ENCODE results near the gene PALD1. TPM values are rescaled to one million over a fixed set of nuclear protein-coding genes. Genes with fewer than 3 reads are reported as not detected.

The PALD1 gene
- total and polyA plus RNA-seq, 4 experiments from 2014 or later: not detected

DNA sequence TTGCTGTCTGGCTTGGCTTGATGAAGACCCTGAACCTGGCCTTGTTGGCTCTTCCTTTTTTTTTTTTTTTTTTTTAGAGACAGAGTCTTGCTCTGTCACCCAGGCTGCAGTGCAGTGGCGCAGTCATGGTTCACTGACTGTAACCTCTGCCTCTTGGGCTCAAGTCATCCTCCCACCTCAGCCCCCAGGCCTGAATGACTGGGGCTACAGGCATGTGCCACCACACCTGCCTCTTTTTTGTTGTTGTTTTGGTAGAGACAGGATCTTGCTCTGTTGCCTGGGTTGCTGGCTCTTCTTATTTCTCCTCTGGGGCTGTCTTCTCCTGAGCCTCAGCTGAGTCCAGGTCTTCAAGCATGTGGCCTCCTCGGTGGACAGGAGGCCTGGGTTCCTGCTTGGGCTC, 79.3 kb downstream of the PALD1 start:
- Mint-ChIP-seq H3K27ac (peak overlapping the region in 1 of 7 donors; percentile 59), H3K4me1 (peaks cover 8 to 15% (median 13%) of the 10 kb centered on the region in 4 donors), H3K4me3 (peak overlapping the region in 1 of 8 donors; percentile 3), H3K36me3 (no peaks in the 10 kb centered on the region), H3K9me3 (no peaks in the 10 kb centered on the region), H3K27me3 (no peaks in the 10 kb centered on the region)
- ChIA-PET CTCF (ENCODE audit: partially characterized antibody) (interaction anchor here (1.5 kb wide), 1 partner anchor 28 kb away, joined by 5 read pairs; no protein-coding TSS in a partner anchor), POLR2A (ENCODE audit: partially characterized antibody) (no interaction called here)
- Histone ChIP-seq H3K27ac (ENCODE audit: low read depth, low read length) (no peak overlapping the region), H3K4me3 (ENCODE audit: low read length in 2 of 2) (no peak overlapping the region), H3K9me3 (ENCODE audit: control insufficient read depth in 1 of 2, low read length in 2 of 2) (no peaks in the 10 kb centered on the region), H3K36me3 (ENCODE audit: insufficient read depth, low read length) (no peaks in the 10 kb centered on the region), H3K27me3 (ENCODE audit: insufficient read depth, low read length) (no peaks in the 10 kb centered on the region), H3K4me1 (ENCODE audit: insufficient read depth, low read length) (peaks cover 9% of the 10 kb centered on the region)
- no peak for DNase-seq
- intact Hi-C loops (cut with micrococcal nuclease): loop anchor here (2.0 to 10.0 kb wide), 2 partner anchors 45 to 137 kb away; partner anchors contain the start of gene PRF1

DNA sequence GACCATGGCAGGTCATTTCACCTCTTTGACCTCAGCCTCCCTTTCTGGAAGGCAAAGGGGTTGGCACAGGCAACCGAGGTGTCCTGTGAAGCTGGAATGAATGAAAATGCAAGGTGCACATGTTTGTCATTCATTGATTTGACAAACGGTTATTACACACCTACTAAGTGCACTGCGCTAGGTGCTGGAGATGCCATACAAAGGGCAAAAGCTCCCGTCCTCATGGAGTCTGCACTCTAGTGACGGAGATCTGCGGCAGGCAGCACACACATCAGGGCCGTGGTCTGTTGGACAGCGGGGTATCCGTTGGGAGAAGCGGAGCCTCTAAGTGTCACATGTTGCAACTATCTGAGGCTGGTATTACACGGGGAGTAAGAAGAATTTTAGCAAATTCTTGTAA, 79.7 kb downstream of the PALD1 start:
- peaks cover 9% of the 10 kb centered on the region for H3K4me1 ChIP-seq (ENCODE audit: insufficient read depth, low read length)
- intact Hi-C loops (cut with micrococcal nuclease): loop anchor here (2.0 to 10.0 kb wide), 2 partner anchors 45 to 137 kb away; partner anchors contain the start of gene PRF1
- no peaks in the 10 kb centered on the region for H3K27me3 Mint-ChIP-seq
- no peaks in the 10 kb centered on the region for H3K27me3 ChIP-seq (ENCODE audit: insufficient read depth, low read length)
- no peak overlapping the region for H3K27ac ChIP-seq (ENCODE audit: low read depth, low read length)
- CTCF ChIA-PET (ENCODE audit: partially characterized antibody): interaction anchor here (1.0 to 5.3 kb wide), 10 partner anchors 8 to 320 kb away, joined by 3 to 41 read pairs (median 6); no protein-coding TSS in a partner anchor
- no peaks in the 10 kb centered on the region for H3K9me3 ChIP-seq (ENCODE audit: control insufficient read depth in 1 of 2, low read length in 2 of 2)
- DNase-seq: no peak
- peak overlapping the region in 2 of 7 donors; percentile 2 to 59 for H3K27ac Mint-ChIP-seq
- no peak overlapping the region for H3K4me3 ChIP-seq (ENCODE audit: low read length in 2 of 2)
- no peaks in the 10 kb centered on the region for H3K36me3 ChIP-seq (ENCODE audit: insufficient read depth, low read length)
- no peaks in the 10 kb centered on the region for H3K36me3 Mint-ChIP-seq
- H3K4me3 Mint-ChIP-seq: peak overlapping the region in 4 of 8 donors; percentile 3 to 84 (median 16)
- H3K9me3 Mint-ChIP-seq: no peaks in the 10 kb centered on the region
- POLR2A ChIA-PET (ENCODE audit: partially characterized antibody): no interaction called here
- H3K4me1 Mint-ChIP-seq: peaks cover 8 to 15% (median 13%) of the 10 kb centered on the region in 4 donors

DNA sequence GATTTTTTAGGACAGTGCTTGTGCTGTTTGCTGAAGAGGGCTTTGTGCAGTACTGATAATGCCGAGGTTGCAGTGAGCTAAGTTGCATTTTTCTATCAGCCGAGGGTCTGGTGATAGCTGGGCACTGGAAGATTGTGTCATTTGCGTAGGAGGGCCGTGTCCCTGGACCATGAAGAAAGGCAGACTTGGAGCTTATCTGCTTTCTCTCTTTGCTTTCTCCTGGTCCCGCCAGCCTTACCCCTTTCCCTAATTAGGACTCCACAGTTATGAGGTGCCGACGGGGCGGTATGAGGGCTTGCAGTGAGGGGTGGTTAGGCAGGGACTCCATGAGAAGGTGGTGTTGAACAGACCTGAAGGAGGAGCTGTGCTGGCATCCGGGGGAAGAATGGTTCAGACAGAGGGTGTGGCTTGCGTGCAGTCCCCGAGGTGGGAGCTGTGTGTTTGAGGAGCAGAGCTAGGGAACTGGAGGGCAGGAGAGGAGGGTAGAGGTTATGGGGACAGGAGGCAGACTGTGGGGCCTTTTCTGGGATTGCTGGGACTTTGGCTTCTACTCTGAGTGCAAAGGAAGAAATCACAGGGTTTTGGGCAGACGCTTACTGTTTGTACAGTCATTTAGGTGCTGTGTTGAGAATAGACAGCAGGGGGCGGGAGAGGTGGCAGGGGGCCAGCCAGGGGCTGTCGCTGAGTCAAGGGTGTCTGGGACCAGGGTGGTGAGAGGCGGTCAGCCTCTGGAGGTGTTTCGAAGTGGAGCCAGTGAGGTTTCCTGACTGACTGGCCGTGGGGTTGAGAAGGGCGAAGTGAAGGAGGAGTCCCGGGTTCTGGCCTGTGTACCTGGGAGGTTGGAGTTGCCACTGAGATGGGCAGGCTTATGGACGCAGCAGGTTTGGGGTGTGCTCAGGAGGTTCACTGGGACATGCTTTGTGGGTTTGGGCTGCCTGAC, 80.6 kb downstream of the PALD1 start:
- no peaks in the 10 kb centered on the region for H3K9me3 ChIP-seq (ENCODE audit: control insufficient read depth in 1 of 2, low read length in 2 of 2)
- H3K27ac ChIP-seq (ENCODE audit: low read depth, low read length): no peak overlapping the region
- no peaks in the 10 kb centered on the region for H3K27me3 ChIP-seq (ENCODE audit: insufficient read depth, low read length)
- Mint-ChIP-seq H3K4me1 (peaks cover 8 to 15% (median 13%) of the 10 kb centered on the region in 4 donors), H3K36me3 (no peaks in the 10 kb centered on the region), H3K27ac (peak overlapping the region in 5 of 7 donors; percentile 1 to 77 (median 32)), H3K4me3 (peak overlapping the region; percentile 72 to 90 (median 84)), H3K9me3 (no peaks in the 10 kb centered on the region), H3K27me3 (no peaks in the 10 kb centered on the region)
- no peak overlapping the region for H3K4me3 ChIP-seq (ENCODE audit: low read length in 2 of 2)
- H3K36me3 ChIP-seq (ENCODE audit: insufficient read depth, low read length): no peaks in the 10 kb centered on the region
- peak; percentile 45 to 66 (median 53) for DNase-seq
- peaks cover 9% of the 10 kb centered on the region for H3K4me1 ChIP-seq (ENCODE audit: insufficient read depth, low read length)
- CTCF ChIA-PET (ENCODE audit: partially characterized antibody): interaction anchor here (0.7 to 5.3 kb wide), 17 partner anchors 9 to 337 kb away, joined by 3 to 41 read pairs (median 5); no protein-coding TSS in a partner anchor
- intact Hi-C loops (cut with micrococcal nuclease): loop anchor here (1.0 to 10.0 kb wide), 4 partner anchors 19 to 200 kb away; partner anchors contain the start of gene PRF1
- POLR2A ChIA-PET (ENCODE audit: partially characterized antibody): interaction anchor here (0.7 to 1.0 kb wide), 3 partner anchors 44 to 82 kb away, joined by 3 to 5 read pairs (median 4); partner anchors contain the start of gene PRF1

DNA sequence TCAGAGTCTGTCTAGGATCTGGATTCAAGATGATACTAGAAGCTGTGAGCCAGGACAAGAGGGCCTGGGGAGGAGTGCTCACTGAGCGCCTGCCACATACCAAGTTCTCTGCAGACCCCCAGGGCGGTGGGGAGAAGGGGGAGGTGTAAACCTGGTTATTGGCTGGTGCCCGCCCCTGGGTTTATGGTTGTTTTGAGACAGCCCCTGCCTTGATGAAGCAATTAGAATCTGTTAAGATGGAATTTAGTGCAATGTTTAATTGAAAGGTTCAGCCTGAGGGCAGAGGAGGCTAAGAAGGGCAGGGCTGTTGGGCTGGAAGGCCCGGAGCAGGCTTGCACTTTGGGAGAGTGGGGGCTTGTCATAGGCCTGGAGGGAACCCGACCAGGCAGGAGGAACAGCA, 81.3 kb downstream of the PALD1 start:
- H3K4me1 ChIP-seq (ENCODE audit: insufficient read depth, low read length): peaks cover 9% of the 10 kb centered on the region
- H3K36me3 ChIP-seq (ENCODE audit: insufficient read depth, low read length): no peaks in the 10 kb centered on the region
- H3K4me3 ChIP-seq (ENCODE audit: low read length in 2 of 2): no peak overlapping the region
- peak overlapping the region in 3 of 8 donors; percentile 84 to 90 (median 84) for H3K4me3 Mint-ChIP-seq
- peaks cover 8 to 15% (median 13%) of the 10 kb centered on the region in 4 donors for H3K4me1 Mint-ChIP-seq
- no peaks in the 10 kb centered on the region for H3K9me3 ChIP-seq (ENCODE audit: control insufficient read depth in 1 of 2, low read length in 2 of 2)
- H3K27me3 ChIP-seq (ENCODE audit: insufficient read depth, low read length): no peaks in the 10 kb centered on the region
- ChIA-PET CTCF (ENCODE audit: partially characterized antibody) (interaction anchor here (0.8 to 5.3 kb wide), 4 partner anchors 10 to 199 kb away, joined by 3 to 41 read pairs (median 6); no protein-coding TSS in a partner anchor), POLR2A (ENCODE audit: partially characterized antibody) (no interaction called here)
- H3K9me3 Mint-ChIP-seq: no peaks in the 10 kb centered on the region
- H3K27ac Mint-ChIP-seq: peak overlapping the region in 2 of 7 donors; percentile 60 to 81
- no peak overlapping the region for H3K27ac ChIP-seq (ENCODE audit: low read depth, low read length)
- no peaks in the 10 kb centered on the region for H3K27me3 Mint-ChIP-seq
- intact Hi-C loops (cut with micrococcal nuclease): loop anchor here (1.0 to 10.0 kb wide), 4 partner anchors 18 to 199 kb away; partner anchors contain the start of gene PRF1
- H3K36me3 Mint-ChIP-seq: no peaks in the 10 kb centered on the region
- DNase-seq: no peak

DNA sequence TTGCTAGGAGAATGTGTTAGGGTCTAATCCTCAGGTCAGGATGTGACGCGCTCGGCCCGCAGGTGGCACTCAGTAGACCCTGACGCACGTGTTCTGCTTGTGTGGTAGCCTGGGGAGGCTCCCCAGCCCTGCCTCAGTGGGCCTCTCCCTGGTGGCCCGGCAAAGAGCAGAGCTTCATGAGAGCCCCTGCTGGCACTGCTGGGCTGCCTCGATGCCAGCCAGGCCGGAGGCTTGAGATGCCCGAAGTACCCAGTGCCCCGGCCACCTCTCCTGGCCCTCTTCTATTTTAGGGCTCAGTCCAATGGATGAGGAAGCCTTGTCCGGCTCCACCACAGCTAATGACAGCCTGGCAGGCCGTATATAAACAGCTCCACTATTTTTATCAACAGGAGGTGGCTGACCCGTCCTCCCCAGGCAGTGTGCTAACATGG, 82.0 kb downstream of the PALD1 start:
- no peaks in the 10 kb centered on the region for H3K27me3 ChIP-seq (ENCODE audit: insufficient read depth, low read length)
- DNase-seq: no peak
- CTCF ChIA-PET (ENCODE audit: partially characterized antibody): interaction anchor here (0.8 to 5.3 kb wide), 6 partner anchors 10 to 319 kb away, joined by 3 to 41 read pairs (median 3); no protein-coding TSS in a partner anchor

DNA sequence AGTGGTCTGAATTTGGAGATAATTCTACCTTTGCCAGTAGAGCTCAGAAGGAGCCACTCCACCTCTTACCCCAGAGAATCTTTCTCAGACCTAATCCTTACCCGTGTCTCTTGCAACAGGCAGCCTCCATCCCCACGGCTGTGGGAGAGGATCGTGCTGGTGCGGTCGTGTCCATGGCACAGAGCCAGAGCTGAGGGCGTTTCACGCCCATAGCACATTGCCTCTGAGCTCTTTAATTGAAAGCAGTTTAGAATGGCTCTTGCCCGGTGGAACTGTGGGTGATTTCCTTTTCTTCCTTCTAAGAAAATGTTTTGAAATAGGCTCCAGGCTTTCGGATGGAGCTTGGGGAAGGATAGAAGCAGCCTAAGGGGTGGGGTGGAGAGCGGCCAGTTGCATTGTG, 82.5 kb downstream of the PALD1 start:
- Mint-ChIP-seq H3K9me3 (no peaks in the 10 kb centered on the region), H3K36me3 (no peaks in the 10 kb centered on the region), H3K27me3 (no peaks in the 10 kb centered on the region), H3K4me3 (no peak overlapping the region), H3K4me1 (peaks cover 8 to 15% (median 13%) of the 10 kb centered on the region in 4 donors), H3K27ac (no peak overlapping the region)
- H3K27ac ChIP-seq (ENCODE audit: low read depth, low read length): no peak overlapping the region
- CTCF ChIA-PET (ENCODE audit: partially characterized antibody): interaction anchor here (0.9 to 5.3 kb wide), 4 partner anchors 11 to 318 kb away, joined by 3 to 41 read pairs (median 6); no protein-coding TSS in a partner anchor
- peaks cover 9% of the 10 kb centered on the region for H3K4me1 ChIP-seq (ENCODE audit: insufficient read depth, low read length)
- DNase-seq: no peak
- POLR2A ChIA-PET (ENCODE audit: partially characterized antibody): no interaction called here
- intact Hi-C loops (cut with micrococcal nuclease): no loop called here
- no peaks in the 10 kb centered on the region for H3K9me3 ChIP-seq (ENCODE audit: control insufficient read depth in 1 of 2, low read length in 2 of 2)
- no peak overlapping the region for H3K4me3 ChIP-seq (ENCODE audit: low read length in 2 of 2)
- H3K27me3 ChIP-seq (ENCODE audit: insufficient read depth, low read length): no peaks in the 10 kb centered on the region
- H3K36me3 ChIP-seq (ENCODE audit: insufficient read depth, low read length): no peaks in the 10 kb centered on the region

More for the DNA sequence above, 82.0 kb downstream of the PALD1 start:
- intact Hi-C loops (cut with micrococcal nuclease): no loop called here
- no peaks in the 10 kb centered on the region for H3K36me3 Mint-ChIP-seq
- Histone ChIP-seq H3K27ac (ENCODE audit: low read depth, low read length) (no peak overlapping the region), H3K4me3 (ENCODE audit: low read length in 2 of 2) (no peak overlapping the region), H3K9me3 (ENCODE audit: control insufficient read depth in 1 of 2, low read length in 2 of 2) (no peaks in the 10 kb centered on the region), H3K36me3 (ENCODE audit: insufficient read depth, low read length) (no peaks in the 10 kb centered on the region), H3K4me1 (ENCODE audit: insufficient read depth, low read length) (peaks cover 9% of the 10 kb centered on the region)
- no peaks in the 10 kb centered on the region for H3K27me3 Mint-ChIP-seq
- POLR2A ChIA-PET (ENCODE audit: partially characterized antibody): no interaction called here
- H3K4me3 Mint-ChIP-seq: no peak overlapping the region
- peaks cover 8 to 15% (median 13%) of the 10 kb centered on the region in 4 donors for H3K4me1 Mint-ChIP-seq
- no peak overlapping the region for H3K27ac Mint-ChIP-seq
- H3K9me3 Mint-ChIP-seq: no peaks in the 10 kb centered on the region

DNA sequence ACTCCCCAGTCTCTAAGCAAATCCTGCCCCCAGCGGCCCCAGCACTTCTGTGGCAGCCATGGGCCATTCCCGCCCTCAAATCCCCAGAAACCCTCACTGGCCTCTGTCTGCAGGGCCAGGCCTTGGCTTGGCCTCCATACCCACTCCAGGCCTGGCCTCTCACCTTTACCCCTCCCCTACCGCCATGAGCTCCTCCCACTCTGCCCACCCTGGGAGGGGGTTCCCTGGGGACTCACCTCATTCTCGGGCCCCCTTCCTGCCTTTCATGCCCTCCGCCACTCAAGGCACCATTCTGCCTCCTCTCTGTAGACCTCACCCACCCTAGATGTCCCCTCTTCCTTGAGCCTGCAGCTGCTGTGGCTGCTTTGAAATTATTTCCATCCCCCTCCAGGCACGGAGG, 83.0 kb downstream of the PALD1 start:
- H3K9me3 Mint-ChIP-seq: no peaks in the 10 kb centered on the region

More for the DNA sequence above, 83.0 kb downstream of the PALD1 start:
- Mint-ChIP-seq H3K27me3 (no peaks in the 10 kb centered on the region), H3K4me3 (no peak overlapping the region), H3K27ac (peak overlapping the region in 1 of 7 donors; percentile 46), H3K4me1 (peaks cover 8 to 15% (median 13%) of the 10 kb centered on the region in 4 donors), H3K36me3 (no peaks in the 10 kb centered on the region)
- Histone ChIP-seq H3K9me3 (ENCODE audit: control insufficient read depth in 1 of 2, low read length in 2 of 2) (no peaks in the 10 kb centered on the region), H3K27me3 (ENCODE audit: insufficient read depth, low read length) (no peaks in the 10 kb centered on the region), H3K36me3 (ENCODE audit: insufficient read depth, low read length) (no peaks in the 10 kb centered on the region), H3K27ac (ENCODE audit: low read depth, low read length) (no peak overlapping the region), H3K4me3 (ENCODE audit: low read length in 2 of 2) (no peak overlapping the region), H3K4me1 (ENCODE audit: insufficient read depth, low read length) (peaks cover 9% of the 10 kb centered on the region)
- DNase-seq: no peak
- ChIA-PET POLR2A (ENCODE audit: partially characterized antibody) (no interaction called here), CTCF (ENCODE audit: partially characterized antibody) (interaction anchor here (0.8 to 5.3 kb wide), 6 partner anchors 11 to 340 kb away, joined by 3 to 41 read pairs (median 4); no protein-coding TSS in a partner anchor)
- intact Hi-C loops (cut with micrococcal nuclease): no loop called here
